ENCODE measurements around the gene FXYD2. TPM values are rescaled to one million over a fixed set of nuclear protein-coding genes. Genes with fewer than 3 reads are reported as not detected.

FXYD2 gene
- total and polyA plus RNA-seq, 2 of the 13 experiments (the other 11 are each of a cell fraction or from before 2014, with no cell fraction given), result 45.9 to 106 TPM

DNA sequence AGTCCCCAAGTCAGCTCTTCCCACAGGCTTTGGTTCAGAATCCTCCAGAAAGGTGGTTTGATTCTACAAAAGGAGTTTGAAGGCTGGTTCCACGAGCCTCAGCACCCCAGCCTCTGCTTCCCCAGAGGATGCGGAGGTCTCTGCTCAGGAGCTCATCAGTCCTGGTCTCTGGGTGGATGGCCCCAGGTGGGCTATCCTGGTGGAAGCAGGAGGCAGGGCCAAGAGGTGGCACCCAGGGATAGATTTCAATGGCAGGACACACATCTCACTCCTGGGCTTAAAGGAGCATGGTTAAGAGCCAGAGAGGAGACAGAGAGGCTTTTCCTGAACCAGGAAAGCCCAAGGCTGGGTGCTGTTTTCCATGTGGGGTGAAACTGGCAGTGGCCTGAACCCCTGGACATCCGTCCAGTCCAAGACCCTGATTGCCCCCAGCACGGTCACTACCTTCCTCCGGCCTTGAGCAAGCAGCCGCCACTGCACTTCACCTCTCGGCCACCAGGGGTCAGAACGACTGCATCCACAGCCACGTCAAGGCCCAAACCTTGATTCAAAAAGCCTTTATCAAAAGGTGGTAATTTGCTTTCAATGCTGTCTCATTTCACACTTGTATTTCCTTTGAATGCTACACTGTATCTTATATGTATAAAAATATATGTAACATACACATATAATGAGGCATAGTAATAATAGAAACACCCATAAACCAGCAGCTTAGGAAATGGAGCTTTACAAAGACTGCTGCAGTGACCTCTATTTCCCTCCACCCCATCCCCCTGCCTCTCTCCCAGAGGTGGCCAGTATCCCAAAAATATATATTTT is 19.3 kb upstream of the FXYD2 start:
- no peak overlapping the region for H2AFZ ChIP-seq (ENCODE audit: low read length)
- peak; percentile 83 for ATAC-seq
- H3K4me1 ChIP-seq (ENCODE audit: insufficient read depth, low read length), result no peaks in the 10 kb centered on the region
- no peaks in the 10 kb centered on the region for H3K79me2 ChIP-seq (ENCODE audit: insufficient read depth, low read length)
- no TSS peak for BruUV-seq (replicated peaks)
- H3K36me3 ChIP-seq (replicated peaks in 1 of 2; ENCODE audit: control insufficient read depth in 1 of 2, insufficient read depth in 2 of 2, low read length in 2 of 2), result no peaks in the 10 kb centered on the region
- 12% methylated on average over 8 of the region's 9 CpGs for WGBS (ENCODE audit: low lambda C conversion rate)
- FAIRE-seq, result peak; percentile 15
- intact Hi-C loops (cut with micrococcal nuclease; ENCODE audit: unreplicated experiment), result loop anchor here (1.0 to 10.0 kb wide), 3 partner anchors 61 to 209 kb away; no protein-coding TSS in a partner anchor
- POLR2A ChIA-PET, result interaction anchor here (1.0 kb wide), 1 partner anchor 103 kb away, joined by 4 read pairs; no protein-coding TSS in a partner anchor
- H3K27ac ChIP-seq (ENCODE audit: extremely low read length, insufficient read depth, low read length), result no peak overlapping the region
- H3K27me3 ChIP-seq (ENCODE audit: control insufficient read depth in 1 of 2, insufficient read depth in 2 of 2, low read length in 2 of 2), result peaks cover 8 to 27% of the 10 kb centered on the region in 2 experiments; a peak in 3 of 5 replicates
- CTCF ChIA-PET (ENCODE audit: low intra/inter-chr PET ratio, low total read pairs), result interaction anchor here (1.4 to 3.9 kb wide), 3 partner anchors 101 to 209 kb away, joined by 8 to 33 read pairs (median 14); no protein-coding TSS in a partner anchor
- no peaks in the 10 kb centered on the region for H3K9me3 ChIP-seq (ENCODE audit: low read length)
- no peak overlapping the region for H3K4me2 ChIP-seq (ENCODE audit: low read depth, low read length)
- H4K20me1 ChIP-seq (ENCODE audit: insufficient read depth, low read length), result no peaks in the 10 kb centered on the region
- in situ Hi-C loops (cut with HindIII; ENCODE audit: extremely low pct_ligation_motif_present, low pct_unique_long_range_greater_than_20kb), result no loop called here
- H3K4me3 ChIP-seq (replicated peaks in 1 of 3; ENCODE audit: insufficient read depth in 1 of 3, low read depth in 2 of 3, low read length in 3 of 3), result no peak overlapping the region
- DNase-seq (ENCODE audit: low spot score), result no peak
- no peak overlapping the region for H3K9ac ChIP-seq (ENCODE audit: insufficient read depth, low read depth, low read length)
- TF ChIP-seq FOXK1 (CRISPR knock-in tag; IDR thresholded peaks at IDR 0.05; ENCODE audit: borderline replicate concordance, low read depth) (no peak), ZFX (CRISPR knock-in tag; IDR thresholded peaks at IDR 0.05; ENCODE audit: low read depth) (0 out of 2 replicates have a peak, but pooled peaks have one; percentile 18), RAD21 (CRISPR knock-in tag; IDR thresholded peaks at IDR 0.05) (peak; percentile 59; the same call in 1 of the 2 replicates), ZFY (CRISPR knock-in tag; IDR thresholded peaks at IDR 0.05) (0 out of 2 replicates have a peak, but pooled peaks have one; percentile 14), SMC3 (IDR thresholded peaks at IDR 0.05; ENCODE audit: low read length) (peak; percentile 70), ZNF496 (CRISPR knock-in tag; IDR thresholded peaks at IDR 0.05; ENCODE audit: insufficient replicate concordance) (no peak), KDM5A (IDR thresholded peaks at IDR 0.05; ENCODE audit: borderline replicate concordance, low read length) (no peak), MBD4 (IDR thresholded peaks at IDR 0.05; ENCODE audit: borderline replicate concordance, low read length) (no peak), STAG1 (CRISPR knock-in tag; IDR thresholded peaks at IDR 0.05) (peak; percentile 72), KDM2A (CRISPR knock-in tag; IDR thresholded peaks at IDR 0.05; ENCODE audit: borderline replicate concordance, low read depth) (peak; percentile 52; the same call in 1 of the 2 replicates), ZKSCAN5 (CRISPR knock-in tag; IDR thresholded peaks at IDR 0.05) (no peak)
- TF ChIP-seq, protein P1, sequence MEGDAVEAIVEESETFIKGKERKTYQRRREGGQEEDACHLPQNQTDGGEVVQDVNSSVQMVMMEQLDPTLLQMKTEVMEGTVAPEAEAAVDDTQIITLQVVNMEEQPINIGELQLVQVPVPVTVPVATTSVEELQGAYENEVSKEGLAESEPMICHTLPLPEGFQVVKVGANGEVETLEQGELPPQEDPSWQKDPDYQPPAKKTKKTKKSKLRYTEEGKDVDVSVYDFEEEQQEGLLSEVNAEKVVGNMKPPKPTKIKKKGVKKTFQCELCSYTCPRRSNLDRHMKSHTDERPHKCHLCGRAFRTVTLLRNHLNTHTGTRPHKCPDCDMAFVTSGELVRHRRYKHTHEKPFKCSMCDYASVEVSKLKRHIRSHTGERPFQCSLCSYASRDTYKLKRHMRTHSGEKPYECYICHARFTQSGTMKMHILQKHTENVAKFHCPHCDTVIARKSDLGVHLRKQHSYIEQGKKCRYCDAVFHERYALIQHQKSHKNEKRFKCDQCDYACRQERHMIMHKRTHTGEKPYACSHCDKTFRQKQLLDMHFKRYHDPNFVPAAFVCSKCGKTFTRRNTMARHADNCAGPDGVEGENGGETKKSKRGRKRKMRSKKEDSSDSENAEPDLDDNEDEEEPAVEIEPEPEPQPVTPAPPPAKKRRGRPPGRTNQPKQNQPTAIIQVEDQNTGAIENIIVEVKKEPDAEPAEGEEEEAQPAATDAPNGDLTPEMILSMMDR (CRISPR knock-in tag; IDR thresholded peaks at IDR 0.05), result peak; percentile 91
- TF ChIP-seq, protein P2, sequence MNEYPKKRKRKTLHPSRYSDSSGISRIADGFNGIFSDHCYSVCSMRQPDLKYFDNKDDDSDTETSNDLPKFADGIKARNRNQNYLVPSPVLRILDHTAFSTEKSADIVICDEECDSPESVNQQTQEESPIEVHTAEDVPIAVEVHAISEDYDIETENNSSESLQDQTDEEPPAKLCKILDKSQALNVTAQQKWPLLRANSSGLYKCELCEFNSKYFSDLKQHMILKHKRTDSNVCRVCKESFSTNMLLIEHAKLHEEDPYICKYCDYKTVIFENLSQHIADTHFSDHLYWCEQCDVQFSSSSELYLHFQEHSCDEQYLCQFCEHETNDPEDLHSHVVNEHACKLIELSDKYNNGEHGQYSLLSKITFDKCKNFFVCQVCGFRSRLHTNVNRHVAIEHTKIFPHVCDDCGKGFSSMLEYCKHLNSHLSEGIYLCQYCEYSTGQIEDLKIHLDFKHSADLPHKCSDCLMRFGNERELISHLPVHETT (CRISPR knock-in tag; conservative IDR thresholded peaks at IDR 0.05), result no peak
- TF ChIP-seq, protein P3, sequence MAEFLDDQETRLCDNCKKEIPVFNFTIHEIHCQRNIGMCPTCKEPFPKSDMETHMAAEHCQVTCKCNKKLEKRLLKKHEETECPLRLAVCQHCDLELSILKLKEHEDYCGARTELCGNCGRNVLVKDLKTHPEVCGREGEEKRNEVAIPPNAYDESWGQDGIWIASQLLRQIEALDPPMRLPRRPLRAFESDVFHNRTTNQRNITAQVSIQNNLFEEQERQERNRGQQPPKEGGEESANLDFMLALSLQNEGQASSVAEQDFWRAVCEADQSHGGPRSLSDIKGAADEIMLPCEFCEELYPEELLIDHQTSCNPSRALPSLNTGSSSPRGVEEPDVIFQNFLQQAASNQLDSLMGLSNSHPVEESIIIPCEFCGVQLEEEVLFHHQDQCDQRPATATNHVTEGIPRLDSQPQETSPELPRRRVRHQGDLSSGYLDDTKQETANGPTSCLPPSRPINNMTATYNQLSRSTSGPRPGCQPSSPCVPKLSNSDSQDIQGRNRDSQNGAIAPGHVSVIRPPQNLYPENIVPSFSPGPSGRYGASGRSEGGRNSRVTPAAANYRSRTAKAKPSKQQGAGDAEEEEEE (CRISPR knock-in tag; IDR thresholded peaks at IDR 0.05; ENCODE audit: borderline replicate concordance), result no peak

Measured in HepG2 (cell line).